BE2C (cell line): ENCODE measurements around the gene VSTM2B.

ENCODE experiments used
- DNase-seq: peaks from one replicate; pipeline ENCODE4 v3.0.0-alpha.2; 2020
- H3K27me3 ChIP-seq: fragments of 250-450 bp; sonication (Bioruptor Pico); 2 replicates; pipeline ENCODE4 v1.5.1; 2020; ENCODE audit warnings: mild to moderate bottlenecking
- H3K36me3 ChIP-seq: fragments of 250-450 bp; sonication (Bioruptor Pico); 2 replicates; pipeline ENCODE4 v1.5.1; 2020; ENCODE audit warnings: mild to moderate bottlenecking
- H3K4me1 ChIP-seq: fragments of 250-450 bp; sonication (Bioruptor Pico); 2 replicates; pipeline ENCODE4 v1.5.1; 2020
- H3K4me3 ChIP-seq: 2 replicates; pipeline ENCODE4 v1.5.1; 2011; ENCODE audit warnings: low read depth, low read length
- H3K9me3 ChIP-seq: fragments of 250-450 bp; sonication (Bioruptor Pico); 2 replicates; pipeline ENCODE4 v1.5.1; 2020
- CTCF ChIP-seq: IDR thresholded peaks from 2 replicates; pipeline ENCODE4 v1.5.1; 2012; ENCODE audit warnings: mild to moderate bottlenecking, low read depth, low read length

Gene VSTM2B

GRCh38 chr19:29527500-29528328 lies 1.9 kb downstream of the VSTM2B start:
- H3K9me3 ChIP-seq, result no peaks in the 10 kb centered on the region
- no peaks in the 10 kb centered on the region for H3K36me3 ChIP-seq
- H3K27me3 ChIP-seq, result peaks cover 67% of the 10 kb centered on the region
- DNase-seq, result no peak
- peak; percentile 13; the same call in 1 of the 2 replicates for TF ChIP-seq CTCF
- H3K4me3 ChIP-seq, result no peak overlapping the region
- no peaks in the 10 kb centered on the region for H3K4me1 ChIP-seq

- H3K4me3 ChIP-seq, result peak overlapping the region; percentile 34
Measured at GRCh38 chr19:29528350-29528945, 2.7 kb downstream of the VSTM2B start.

GRCh38 chr19:29528946-29529645 lies 3.3 kb downstream of the VSTM2B start:
- Histone ChIP-seq H3K4me1 (no peaks in the 10 kb centered on the region), H3K27me3 (peaks cover 57% of the 10 kb centered on the region), H3K36me3 (no peaks in the 10 kb centered on the region), H3K9me3 (no peaks in the 10 kb centered on the region), H3K4me3 (peak overlapping the region; percentile 34)
- TF ChIP-seq CTCF, result no peak
- DNase-seq, result no peak

More at GRCh38 chr19:29528350-29528945, 2.7 kb downstream of the VSTM2B start:
- peak; percentile 80 for DNase-seq
- H3K36me3 ChIP-seq, result no peaks in the 10 kb centered on the region
- H3K4me1 ChIP-seq, result no peaks in the 10 kb centered on the region
- peaks cover 63% of the 10 kb centered on the region for H3K27me3 ChIP-seq
- no peaks in the 10 kb centered on the region for H3K9me3 ChIP-seq
- TF ChIP-seq CTCF, result peak; percentile 81

- Histone ChIP-seq H3K9me3 (no peaks in the 10 kb centered on the region), H3K36me3 (no peaks in the 10 kb centered on the region), H3K27me3 (peaks cover 49% of the 10 kb centered on the region), H3K4me1 (no peaks in the 10 kb centered on the region), H3K4me3 (no peak overlapping the region)
- DNase-seq, result no peak
- TF ChIP-seq CTCF, result no peak
Measured at GRCh38 chr19:29529646-29530539, 4.1 kb downstream of the VSTM2B start.

- Histone ChIP-seq H3K9me3 (no peaks in the 10 kb centered on the region), H3K27me3 (peaks cover 44% of the 10 kb centered on the region), H3K4me1 (no peaks in the 10 kb centered on the region), H3K36me3 (no peaks in the 10 kb centered on the region), H3K4me3 (no peak overlapping the region)
- TF ChIP-seq CTCF, result no peak
- no peak for DNase-seq
Measured at GRCh38 chr19:29530540-29531457, 5.0 kb downstream of the VSTM2B start.
